ENCODE measurements around the gene CFAP46.

Gene CFAP46

DNA sequence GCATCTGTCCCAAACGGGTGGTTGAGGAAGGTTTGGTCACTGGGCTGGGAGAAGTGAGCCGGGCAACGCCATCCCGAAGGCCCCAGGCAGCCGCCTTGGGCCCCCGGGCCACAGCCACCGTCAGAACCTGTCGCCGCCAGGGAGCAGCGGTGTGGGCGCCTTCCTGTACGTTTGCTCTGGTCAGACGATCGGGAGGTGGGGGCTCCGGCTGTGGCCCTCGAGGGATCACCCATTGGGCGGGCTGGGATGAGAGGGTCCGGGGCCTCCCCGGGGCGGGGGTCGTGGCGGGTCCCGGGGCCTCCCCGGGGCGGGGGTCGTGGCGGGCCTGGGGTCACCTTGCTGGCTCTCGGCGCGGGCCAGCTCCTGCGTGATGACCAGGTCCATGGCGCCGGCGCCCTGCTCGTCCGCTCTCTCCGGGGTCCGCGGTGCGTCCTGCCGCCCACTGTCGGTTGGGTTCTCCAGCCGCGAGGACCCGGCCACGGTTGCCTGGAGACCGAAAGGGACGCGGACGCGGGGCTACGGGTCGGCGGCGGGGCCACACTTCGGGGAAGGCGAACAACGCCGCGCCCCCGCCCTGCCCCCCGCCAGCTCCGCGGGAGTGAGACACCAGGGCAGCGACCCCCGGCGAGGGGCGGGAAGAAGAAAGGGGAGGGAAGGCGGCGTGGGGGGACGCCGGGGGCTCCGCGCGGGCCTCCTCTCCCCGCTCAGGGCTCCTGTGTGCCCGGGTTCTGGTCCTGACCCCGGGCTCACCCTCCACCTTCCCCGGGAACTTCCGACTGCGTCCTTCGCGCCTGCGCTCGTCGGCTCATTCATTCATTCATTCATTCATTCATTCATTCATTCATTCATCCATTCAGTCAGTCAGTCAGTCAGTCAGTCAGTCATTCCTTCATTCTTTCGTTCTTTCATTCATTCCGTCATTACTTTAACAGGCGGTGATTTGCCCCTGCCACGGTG, at the start of gene CFAP46:
Gene CFAP46 (minus strand): TSS at position 470 of the 957 bp plus-strand sequence. CDS start 86 bp downstream, at position 384.
- no peaks in the 10 kb centered on the region for H3K36me3 ChIP-seq (ENCODE audit: insufficient read depth, low read length)
- no peak within 1 kb of the TSS for H3K27ac ChIP-seq (ENCODE audit: low read depth, low read length)
- no peak within 1 kb of the TSS for H3K9ac ChIP-seq (ENCODE audit: low read length)
- peak within 1 kb of the TSS; percentile 38 for H3K4me3 ChIP-seq (ENCODE audit: low read depth in 1 of 2, low read length in 2 of 2)
- peaks cover 4% of the 10 kb centered on the region for H3K4me1 ChIP-seq (ENCODE audit: insufficient read depth, low read length)
- peaks cover 0 to 55% of the 10 kb centered on the region in 2 donors for H3K27me3 ChIP-seq (ENCODE audit: control insufficient read depth in 1 of 2, insufficient read depth in 2 of 2, low read length in 2 of 2)
- no peaks in the 10 kb centered on the region for H3K9me3 ChIP-seq (ENCODE audit: low read length)

DNA sequence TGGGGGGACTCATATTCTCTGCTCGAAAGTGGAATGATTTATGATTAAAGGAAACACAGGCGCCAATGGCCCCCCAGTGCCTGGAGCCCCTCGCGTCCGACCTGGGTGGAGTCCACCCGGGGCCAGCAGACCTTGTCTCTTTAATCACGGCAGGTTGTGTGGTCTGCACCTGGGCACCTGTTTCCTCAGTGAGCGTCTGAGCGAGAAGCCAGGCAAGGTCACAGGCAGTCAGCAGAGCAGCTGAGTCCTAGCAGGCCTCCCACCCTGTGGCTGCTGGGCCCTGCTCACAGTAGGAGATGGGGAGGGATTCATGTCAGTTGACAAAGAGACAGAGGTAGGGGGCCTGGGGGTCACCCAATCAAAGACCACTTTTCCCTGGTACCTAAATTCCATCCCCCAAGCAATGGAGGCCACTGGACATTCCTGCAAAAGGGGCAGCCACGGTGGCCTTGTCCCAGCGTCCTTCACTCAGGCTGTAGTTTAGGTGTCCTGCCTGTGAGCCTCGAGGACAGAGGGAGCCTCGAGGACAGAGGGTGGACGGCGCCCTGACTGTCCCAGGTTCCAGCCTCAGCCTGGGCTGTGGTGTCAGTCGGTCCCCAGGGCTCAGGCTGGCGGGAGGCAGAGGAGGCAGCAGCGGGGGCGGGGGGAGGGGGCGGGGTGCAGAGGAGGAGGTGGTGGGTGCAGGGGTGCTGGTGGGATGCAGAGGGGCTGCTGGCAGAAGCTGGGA, 49.5 kb upstream of the CFAP46 start:
- no peaks in the 10 kb centered on the region for H3K36me3 ChIP-seq (ENCODE audit: insufficient read depth, low read length)
- no peak overlapping the region for H3K4me3 ChIP-seq (ENCODE audit: low read depth in 1 of 2, low read length in 2 of 2)
- H3K4me1 ChIP-seq (ENCODE audit: insufficient read depth, low read length): no peaks in the 10 kb centered on the region
- H3K27ac ChIP-seq (ENCODE audit: low read depth, low read length): no peak overlapping the region
- no peak overlapping the region for H3K9ac ChIP-seq (ENCODE audit: low read length)
- H3K9me3 ChIP-seq (ENCODE audit: low read length): no peaks in the 10 kb centered on the region
- H3K27me3 ChIP-seq (ENCODE audit: control insufficient read depth in 1 of 2, insufficient read depth in 2 of 2, low read length in 2 of 2): peaks cover 0 to 6% of the 10 kb centered on the region in 2 donors

DNA sequence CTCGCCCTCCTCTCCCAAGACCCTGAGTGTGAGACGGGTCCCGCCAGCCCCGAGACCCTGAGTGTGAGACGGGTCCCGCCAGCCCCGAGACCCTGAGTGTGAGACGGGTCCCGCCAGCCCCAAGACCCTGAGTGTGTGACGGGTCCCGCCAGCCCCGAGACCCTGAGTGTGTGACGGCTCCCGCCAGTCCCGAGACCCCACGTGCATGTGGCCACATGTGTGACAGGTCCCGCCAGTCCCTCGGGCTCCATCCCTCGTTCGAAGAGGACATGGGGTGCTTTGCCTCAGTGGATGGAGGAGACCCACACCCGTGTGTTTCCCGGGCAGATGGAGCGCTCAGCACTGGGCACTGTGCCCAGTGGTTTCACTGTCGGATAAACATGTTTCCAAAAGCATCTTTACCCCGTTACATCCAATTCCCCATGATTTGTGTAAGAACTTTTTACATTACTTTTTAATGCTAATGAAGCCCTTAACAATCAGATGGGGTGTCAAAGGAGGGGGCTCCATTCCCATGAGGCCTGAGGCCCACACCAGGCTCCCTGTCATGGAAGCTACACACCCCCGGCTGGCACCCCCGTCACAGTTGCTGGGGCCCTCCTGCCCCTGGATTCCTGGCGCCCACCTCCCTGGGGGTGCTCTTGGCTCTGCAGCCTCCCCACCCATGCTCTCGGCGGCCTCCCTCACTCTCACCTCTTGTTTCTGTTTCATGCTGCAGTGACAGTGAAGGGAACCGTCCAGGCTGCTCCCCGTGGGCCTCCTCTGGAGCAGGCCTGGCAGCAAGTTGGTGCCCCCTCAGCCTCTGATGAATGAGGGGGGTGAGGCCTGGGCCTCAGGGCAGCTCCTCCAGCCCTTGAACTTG, 48.5 kb upstream of the CFAP46 start:
- Histone ChIP-seq H3K9me3 (ENCODE audit: low read length) (no peaks in the 10 kb centered on the region), H3K4me3 (ENCODE audit: low read depth in 1 of 2, low read length in 2 of 2) (no peak overlapping the region), H3K27ac (ENCODE audit: low read depth, low read length) (no peak overlapping the region), H3K9ac (ENCODE audit: low read length) (no peak overlapping the region), H3K27me3 (ENCODE audit: control insufficient read depth in 1 of 2, insufficient read depth in 2 of 2, low read length in 2 of 2) (peaks cover 0 to 6% of the 10 kb centered on the region in 2 donors), H3K36me3 (ENCODE audit: insufficient read depth, low read length) (no peaks in the 10 kb centered on the region), H3K4me1 (ENCODE audit: insufficient read depth, low read length) (no peaks in the 10 kb centered on the region)

DNA sequence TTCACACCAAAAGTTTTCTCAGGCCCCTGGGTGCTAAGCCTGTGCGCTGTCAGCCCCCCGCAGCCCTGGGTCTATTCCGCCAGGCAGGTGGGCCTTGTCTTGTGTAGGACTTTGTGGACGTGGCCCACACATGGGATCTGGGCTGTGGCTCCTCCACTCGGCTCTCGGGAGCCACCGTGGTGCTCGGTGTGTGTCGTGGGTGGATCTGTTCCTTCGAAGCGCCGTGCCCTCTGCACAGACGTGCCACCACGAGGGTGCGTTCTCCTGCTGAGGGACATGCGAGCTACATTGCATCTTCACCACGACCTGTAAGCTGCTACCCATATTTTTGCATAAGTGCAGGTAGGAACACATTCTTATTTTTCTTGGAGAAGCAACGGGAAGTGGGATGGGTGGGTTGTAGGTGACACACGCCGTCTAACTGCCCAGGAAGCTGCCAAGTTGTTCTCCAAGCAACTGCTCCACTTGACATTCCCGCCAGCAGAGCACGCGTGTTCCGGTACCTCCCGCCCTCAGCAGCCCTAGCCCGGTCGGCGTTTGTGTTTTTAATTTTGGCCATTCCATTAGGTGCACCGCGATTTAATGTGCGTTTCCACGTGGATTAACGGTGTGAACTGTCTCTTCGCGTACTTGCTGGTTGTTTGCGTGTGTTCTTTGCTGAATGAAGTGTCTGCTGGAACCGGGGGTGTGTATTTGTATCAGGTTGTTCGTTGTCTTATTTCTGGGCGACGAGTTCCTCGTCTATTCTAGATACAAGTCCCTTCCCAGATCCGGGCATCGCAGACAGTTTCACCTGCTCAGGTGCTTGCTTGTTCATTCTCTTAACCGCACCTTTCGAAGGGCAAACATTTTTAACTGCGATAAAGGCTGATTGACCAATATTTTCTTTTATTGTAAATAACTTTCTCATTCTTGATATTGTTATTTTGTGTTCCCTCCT, 47.4 kb upstream of the CFAP46 start:
- no peaks in the 10 kb centered on the region for H3K36me3 ChIP-seq (ENCODE audit: insufficient read depth, low read length)
- peaks cover 0 to 6% of the 10 kb centered on the region in 2 donors for H3K27me3 ChIP-seq (ENCODE audit: control insufficient read depth in 1 of 2, insufficient read depth in 2 of 2, low read length in 2 of 2)
- H3K9me3 ChIP-seq (ENCODE audit: low read length): no peaks in the 10 kb centered on the region
- H3K4me3 ChIP-seq (ENCODE audit: low read depth in 1 of 2, low read length in 2 of 2): no peak overlapping the region
- H3K4me1 ChIP-seq (ENCODE audit: insufficient read depth, low read length): no peaks in the 10 kb centered on the region
- H3K27ac ChIP-seq (ENCODE audit: low read depth, low read length): no peak overlapping the region
- no peak overlapping the region for H3K9ac ChIP-seq (ENCODE audit: low read length)

DNA sequence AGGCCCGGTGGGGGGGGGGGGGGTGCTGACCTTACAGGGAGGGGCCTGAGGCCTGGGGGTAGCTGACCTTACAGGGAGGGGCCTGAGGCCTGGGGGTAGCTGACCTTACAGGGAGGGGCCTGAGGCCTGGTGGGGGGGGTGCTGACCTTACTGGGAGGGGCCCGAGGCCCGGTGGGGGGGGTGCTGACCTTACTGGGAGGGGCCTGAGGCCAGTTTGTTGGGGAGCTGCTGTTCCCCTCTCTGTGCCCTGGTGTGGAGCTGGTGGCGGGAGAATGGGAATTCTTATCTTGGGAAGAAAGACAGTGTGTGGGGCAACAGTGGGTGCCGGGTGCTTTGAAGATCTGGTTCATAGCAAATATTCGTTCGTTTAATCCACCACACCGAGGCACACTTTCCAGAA, 46.6 kb upstream of the CFAP46 start:
- H3K9me3 ChIP-seq (ENCODE audit: low read length): no peaks in the 10 kb centered on the region

DNA sequence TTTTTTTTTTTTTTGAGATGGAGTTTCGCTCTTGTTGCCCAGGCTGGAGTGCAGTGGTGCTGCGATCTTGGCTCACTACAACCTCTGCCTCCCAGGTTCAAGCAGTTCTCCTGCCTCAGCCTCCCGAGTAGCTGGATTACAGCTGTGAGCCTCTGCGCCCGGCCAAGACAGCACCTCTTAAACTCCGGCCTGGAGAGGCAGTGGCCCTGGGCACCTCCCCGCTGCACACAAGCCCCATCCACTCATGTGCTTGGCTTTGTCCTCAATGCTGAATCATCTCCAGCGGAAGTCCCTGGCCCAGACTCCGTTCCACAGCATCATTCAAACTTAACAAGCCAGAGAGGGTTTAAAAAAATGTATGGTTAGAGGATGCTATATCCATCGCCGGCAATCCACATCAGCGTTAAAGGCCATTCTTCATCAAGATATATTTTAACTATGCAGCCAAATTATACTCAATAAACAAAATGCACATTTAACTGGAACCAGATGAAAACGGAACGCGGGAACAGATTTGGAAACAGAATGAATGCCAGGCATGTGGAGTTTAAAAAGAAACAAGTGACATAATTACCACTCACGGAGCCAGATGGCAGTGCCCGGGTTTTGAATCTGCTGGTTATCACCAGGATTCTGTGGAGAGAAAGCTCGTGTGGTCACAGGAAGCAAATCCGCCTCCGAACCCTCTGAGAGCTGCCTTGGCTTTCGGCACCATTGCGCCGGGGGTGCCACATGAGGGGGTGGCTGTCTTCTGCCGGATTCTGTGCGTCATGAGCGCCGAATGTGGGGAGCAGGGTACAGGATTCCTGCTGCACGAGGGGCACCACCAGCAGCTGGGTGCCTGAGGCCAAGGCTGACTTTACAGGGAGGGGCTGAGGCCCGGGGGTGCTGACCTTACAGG, 45.6 kb upstream of the CFAP46 start:
- Histone ChIP-seq H3K4me1 (ENCODE audit: insufficient read depth, low read length) (no peaks in the 10 kb centered on the region), H3K27me3 (ENCODE audit: control insufficient read depth in 1 of 2, insufficient read depth in 2 of 2, low read length in 2 of 2) (peaks cover 0 to 4% of the 10 kb centered on the region in 2 donors), H3K4me3 (ENCODE audit: low read depth in 1 of 2, low read length in 2 of 2) (no peak overlapping the region), H3K27ac (ENCODE audit: low read depth, low read length) (no peak overlapping the region), H3K36me3 (ENCODE audit: insufficient read depth, low read length) (no peaks in the 10 kb centered on the region), H3K9ac (ENCODE audit: low read length) (no peak overlapping the region), H3K9me3 (ENCODE audit: low read length) (no peaks in the 10 kb centered on the region)

More for the DNA sequence above, 46.6 kb upstream of the CFAP46 start:
- Histone ChIP-seq H3K36me3 (ENCODE audit: insufficient read depth, low read length) (no peaks in the 10 kb centered on the region), H3K9ac (ENCODE audit: low read length) (no peak overlapping the region), H3K4me1 (ENCODE audit: insufficient read depth, low read length) (no peaks in the 10 kb centered on the region), H3K27me3 (ENCODE audit: control insufficient read depth in 1 of 2, insufficient read depth in 2 of 2, low read length in 2 of 2) (peaks cover 0 to 9% of the 10 kb centered on the region in 2 donors), H3K27ac (ENCODE audit: low read depth, low read length) (no peak overlapping the region), H3K4me3 (ENCODE audit: low read depth in 1 of 2, low read length in 2 of 2) (no peak overlapping the region)

DNA sequence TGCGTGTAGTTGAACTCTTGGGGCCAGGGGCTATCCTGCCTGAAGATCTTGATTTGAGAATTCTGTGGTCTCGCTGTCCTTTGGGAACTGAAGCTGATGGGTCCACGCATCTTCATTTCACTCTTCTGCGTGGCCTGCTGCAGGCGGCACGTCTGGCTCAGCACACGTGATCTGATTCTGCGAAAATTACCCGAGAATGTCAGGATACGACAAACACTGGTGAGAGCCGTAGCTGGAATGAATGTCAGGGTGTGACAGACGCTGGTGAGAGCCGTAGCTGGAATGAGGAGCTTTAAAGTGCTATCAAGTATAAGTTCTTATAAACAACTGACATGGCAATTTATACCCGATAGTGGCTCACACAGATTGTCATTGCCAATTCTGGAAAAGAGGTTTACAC, 44.6 kb upstream of the CFAP46 start:
- no peak overlapping the region for H3K9ac ChIP-seq (ENCODE audit: low read length)
- H3K4me1 ChIP-seq (ENCODE audit: insufficient read depth, low read length): no peaks in the 10 kb centered on the region
- no peaks in the 10 kb centered on the region for H3K36me3 ChIP-seq (ENCODE audit: insufficient read depth, low read length)
- H3K4me3 ChIP-seq (ENCODE audit: low read depth in 1 of 2, low read length in 2 of 2): no peak overlapping the region
- H3K9me3 ChIP-seq (ENCODE audit: low read length): no peaks in the 10 kb centered on the region
- H3K27me3 ChIP-seq (ENCODE audit: control insufficient read depth in 1 of 2, insufficient read depth in 2 of 2, low read length in 2 of 2): peaks cover 0 to 4% of the 10 kb centered on the region in 2 donors
- H3K27ac ChIP-seq (ENCODE audit: low read depth, low read length): no peak overlapping the region

DNA sequence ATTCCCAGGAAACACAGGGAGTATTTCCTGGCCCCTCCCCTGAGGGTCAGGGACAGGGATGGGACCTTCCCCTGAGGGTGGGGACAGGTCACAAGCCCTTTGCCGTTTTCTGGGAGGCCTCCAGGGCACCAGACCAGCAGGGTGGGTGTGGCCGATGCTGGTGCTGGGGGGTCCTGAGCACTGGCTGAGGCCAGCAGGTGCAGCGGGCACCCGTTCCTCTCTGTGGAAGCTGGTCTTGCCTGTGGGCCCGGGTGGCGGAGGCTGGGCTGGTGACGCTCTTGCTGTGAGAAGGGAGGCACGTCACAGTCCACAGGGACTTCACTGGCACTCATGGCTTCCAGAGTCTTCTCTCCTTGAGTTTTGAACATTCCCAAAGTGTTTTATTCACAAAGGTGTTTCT, 44.2 kb upstream of the CFAP46 start:
- no peak overlapping the region for H3K4me3 ChIP-seq (ENCODE audit: low read depth in 1 of 2, low read length in 2 of 2)
- no peak overlapping the region for H3K9ac ChIP-seq (ENCODE audit: low read length)
- H3K9me3 ChIP-seq (ENCODE audit: low read length): no peaks in the 10 kb centered on the region
- no peak overlapping the region for H3K27ac ChIP-seq (ENCODE audit: low read depth, low read length)
- H3K36me3 ChIP-seq (ENCODE audit: insufficient read depth, low read length): no peaks in the 10 kb centered on the region
- no peaks in the 10 kb centered on the region for H3K4me1 ChIP-seq (ENCODE audit: insufficient read depth, low read length)
- peaks cover 0 to 4% of the 10 kb centered on the region in 2 donors for H3K27me3 ChIP-seq (ENCODE audit: control insufficient read depth in 1 of 2, insufficient read depth in 2 of 2, low read length in 2 of 2)

DNA sequence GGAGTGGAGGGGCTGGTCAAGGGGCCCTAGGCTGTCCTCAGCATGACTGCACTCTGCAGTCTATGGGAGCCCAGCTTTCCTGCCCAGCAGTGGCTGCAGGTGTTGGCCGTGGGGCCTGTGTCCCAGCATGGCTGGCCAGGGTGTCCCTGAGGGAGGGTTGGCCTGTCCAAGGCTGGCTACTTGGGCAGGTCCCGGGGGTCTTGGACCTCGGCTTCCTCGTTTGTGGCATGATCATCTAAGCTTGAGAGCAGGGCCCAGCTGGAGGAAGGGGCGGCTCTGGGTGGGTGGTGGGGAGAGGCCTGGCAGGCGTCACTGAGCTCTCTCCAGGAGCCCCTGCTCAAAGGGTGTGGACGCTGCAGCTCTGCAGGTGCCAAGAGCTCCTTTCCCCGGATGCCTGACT, 43.7 kb upstream of the CFAP46 start:
- Histone ChIP-seq H3K27me3 (ENCODE audit: control insufficient read depth in 1 of 2, insufficient read depth in 2 of 2, low read length in 2 of 2) (peaks cover 0 to 4% of the 10 kb centered on the region in 2 donors), H3K4me1 (ENCODE audit: insufficient read depth, low read length) (no peaks in the 10 kb centered on the region), H3K4me3 (ENCODE audit: low read depth in 1 of 2, low read length in 2 of 2) (no peak overlapping the region), H3K9me3 (ENCODE audit: low read length) (no peaks in the 10 kb centered on the region), H3K36me3 (ENCODE audit: insufficient read depth, low read length) (no peaks in the 10 kb centered on the region), H3K27ac (ENCODE audit: low read depth, low read length) (no peak overlapping the region), H3K9ac (ENCODE audit: low read length) (no peak overlapping the region)

DNA sequence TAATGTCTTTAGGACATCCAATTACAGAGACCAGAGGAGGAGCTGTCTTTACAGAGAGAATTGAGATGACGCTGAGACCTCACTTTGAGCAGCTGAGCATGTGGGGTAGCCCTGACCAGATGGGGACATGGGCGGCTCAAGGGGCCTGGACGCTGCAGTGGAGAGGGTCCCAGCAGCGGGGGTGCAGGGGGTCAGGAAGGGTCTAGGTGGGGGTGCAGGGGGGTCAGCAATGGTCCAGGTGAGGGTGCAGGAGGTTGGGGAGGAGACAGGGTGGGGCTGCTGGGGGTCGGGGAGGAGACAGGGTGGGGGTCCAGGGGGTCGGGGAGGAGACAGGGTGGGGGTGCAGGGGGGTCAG, 43.2 kb upstream of the CFAP46 start:
- no peaks in the 10 kb centered on the region for H3K4me1 ChIP-seq (ENCODE audit: insufficient read depth, low read length)
- H3K9me3 ChIP-seq (ENCODE audit: low read length): no peaks in the 10 kb centered on the region
- H3K4me3 ChIP-seq (ENCODE audit: low read depth in 1 of 2, low read length in 2 of 2): no peak overlapping the region
- peaks cover 0 to 4% of the 10 kb centered on the region in 2 donors for H3K27me3 ChIP-seq (ENCODE audit: control insufficient read depth in 1 of 2, insufficient read depth in 2 of 2, low read length in 2 of 2)
- no peak overlapping the region for H3K27ac ChIP-seq (ENCODE audit: low read depth, low read length)
- H3K9ac ChIP-seq (ENCODE audit: low read length): no peak overlapping the region
- H3K36me3 ChIP-seq (ENCODE audit: insufficient read depth, low read length): no peaks in the 10 kb centered on the region
